GM23248 (cell line): ENCODE results near the gene KIF3B.

ENCODE experiments used
- EZH2 ChIP-seq: fragments of 200-600 bp; sonication (generic); IDR thresholded peaks from 2 replicates; pipeline ENCODE4 v1.6.1; 2018; ENCODE audit warnings: antibody characterized with exemption, mild to moderate bottlenecking; ENCODE audit not compliant: insufficient read depth, poor library complexity, severe bottlenecking
- EZH2phosphoT487 ChIP-seq: fragments of 200-600 bp; sonication (generic); IDR thresholded peaks from 2 replicates; pipeline ENCODE4 v1.6.1; 2018; ENCODE audit warnings: antibody characterized with exemption, moderate library complexity, mild to moderate bottlenecking, low read depth; ENCODE audit not compliant: insufficient read depth

GRCh38 chr20:32296819-32297420 is 19.5 kb downstream of the KIF3B start:
- no peak for TF ChIP-seq EZH2
- TF ChIP-seq EZH2phosphoT487 = no peak
